Measurements from ENCODE around the gene PHLDA1.

The PHLDA1 gene

DNA sequence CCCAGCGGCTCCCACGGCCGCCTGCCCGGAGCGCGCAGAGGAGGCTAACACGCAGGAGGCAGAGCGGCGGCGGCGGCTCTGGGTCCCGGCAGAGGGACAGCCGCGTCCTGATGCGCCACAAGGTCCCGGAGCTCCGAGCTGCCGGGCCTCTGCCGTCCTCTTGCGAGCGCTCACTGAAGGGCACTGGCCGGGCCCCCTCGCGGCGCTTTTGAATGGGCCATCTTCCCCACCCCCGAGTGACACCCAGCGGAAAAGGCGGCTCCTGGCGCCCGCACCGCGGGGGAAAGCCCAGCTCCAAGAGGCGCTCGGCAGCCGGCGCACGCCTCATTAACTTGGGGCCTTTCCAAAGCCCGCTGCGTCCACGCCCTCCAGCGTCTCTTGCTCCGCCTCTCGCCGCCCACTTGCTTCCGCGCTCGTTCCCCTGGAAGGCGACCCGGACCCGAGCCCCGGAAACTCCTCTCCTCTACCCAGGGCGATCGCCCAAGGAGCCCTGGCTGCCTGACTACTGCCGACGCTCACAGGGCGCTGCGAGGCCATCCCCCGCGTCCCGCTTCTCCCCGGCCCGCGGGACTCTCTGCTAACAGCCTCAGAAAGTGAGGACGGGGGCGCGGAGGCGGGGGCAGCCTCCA is at the start of gene PHLDA1:
Gene PHLDA1, minus strand, starts transcription at position 363 of the 629 bp plus-strand sequence.
- peak; percentile 78 for DNase-seq

DNA sequence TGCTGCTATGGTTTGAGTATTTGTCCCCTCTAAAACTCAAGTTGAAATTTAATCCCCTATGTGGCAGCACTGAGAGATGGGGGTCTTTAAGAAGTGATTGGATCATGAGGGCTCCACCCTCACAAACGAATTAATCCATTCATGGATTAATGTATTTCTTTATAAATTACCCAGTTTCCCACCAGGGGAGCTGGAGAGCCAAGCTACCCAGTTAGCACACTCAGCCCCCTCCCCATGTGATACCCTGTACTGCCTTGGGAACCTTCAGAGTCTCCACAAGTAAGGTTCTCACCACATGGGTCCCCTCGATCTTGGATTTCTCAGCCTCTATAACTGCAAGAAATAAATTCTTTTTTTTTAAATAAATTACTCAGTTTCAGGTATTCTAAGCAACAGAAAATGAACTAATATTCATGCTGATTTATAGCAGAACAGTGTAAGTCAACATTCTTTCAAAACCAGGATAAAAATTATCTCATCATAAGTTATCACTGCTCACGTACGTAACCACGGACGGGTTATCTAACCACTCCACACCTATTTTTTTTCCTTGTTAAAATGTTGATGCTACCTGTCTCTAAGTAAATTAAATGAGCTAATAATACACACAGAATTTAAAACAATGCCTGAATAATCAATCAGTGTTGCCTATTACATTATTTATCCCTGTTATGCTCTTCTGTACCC is 49.3 kb upstream of the PHLDA1 start:
- no peak for DNase-seq

GRCh38 chr12:76080017-76080728 is 48.6 kb upstream of the PHLDA1 start:
- DNase-seq: no peak

- no peak for DNase-seq
Observed at GRCh38 chr12:76078748-76079147, 47.2 kb upstream of the PHLDA1 start.

DNA sequence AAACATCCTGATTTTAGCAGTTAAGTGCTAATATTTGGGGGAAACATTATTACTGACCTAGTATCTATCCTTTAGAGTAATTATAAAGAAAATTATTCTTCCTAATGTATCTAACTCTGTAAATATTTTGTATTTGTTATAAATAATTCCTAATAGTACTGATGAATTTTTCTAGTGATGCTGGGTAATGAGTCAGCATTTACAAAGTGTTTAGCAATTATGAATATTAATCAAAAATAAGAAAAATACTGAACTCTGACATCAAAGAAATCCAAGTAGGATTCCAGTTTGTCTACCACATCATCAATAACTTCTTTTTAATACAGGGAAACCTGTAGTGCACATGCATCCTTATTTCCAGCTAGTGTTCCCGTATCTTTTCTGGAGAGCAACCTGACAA is 43.9 kb upstream of the PHLDA1 start:
- no peak for DNase-seq

GRCh38 chr12:76074701-76075336 is 43.2 kb upstream of the PHLDA1 start:
- DNase-seq: no peak

GRCh38 chr12:76073561-76073960 is 42.0 kb upstream of the PHLDA1 start:
- DNase-seq: no peak

GRCh38 chr12:76072568-76072967 is 41.0 kb upstream of the PHLDA1 start:
- no peak for DNase-seq

GRCh38 chr12:76069339-76069738 is 37.8 kb upstream of the PHLDA1 start:
- no peak for DNase-seq

DNA sequence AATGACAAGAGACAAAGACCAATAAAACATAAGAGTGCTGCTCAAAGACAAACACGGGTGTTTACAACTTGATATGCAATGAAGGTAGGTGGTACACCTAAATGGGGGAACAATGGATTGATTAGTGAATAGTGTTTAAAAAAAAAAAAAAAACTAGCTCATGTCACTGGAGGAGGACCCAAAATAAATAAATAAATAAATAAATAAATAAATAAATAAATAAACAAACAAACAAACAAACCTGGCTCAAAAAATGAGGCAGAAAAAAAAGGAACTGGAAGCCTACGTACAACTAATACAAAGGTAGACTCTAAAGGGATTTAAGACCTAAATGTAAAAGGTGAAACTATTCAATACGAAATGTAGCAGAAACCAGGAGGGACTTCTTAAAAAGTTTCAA is 34.3 kb upstream of the PHLDA1 start:
- no peak for DNase-seq

GRCh38 chr12:76064904-76065303 is 33.3 kb upstream of the PHLDA1 start:
- DNase-seq: no peak

GRCh38 chr12:76060111-76060510 is 28.5 kb upstream of the PHLDA1 start:
- no peak for DNase-seq

- DNase-seq: no peak
Observed at GRCh38 chr12:76057326-76057725, 25.8 kb upstream of the PHLDA1 start.

DNA sequence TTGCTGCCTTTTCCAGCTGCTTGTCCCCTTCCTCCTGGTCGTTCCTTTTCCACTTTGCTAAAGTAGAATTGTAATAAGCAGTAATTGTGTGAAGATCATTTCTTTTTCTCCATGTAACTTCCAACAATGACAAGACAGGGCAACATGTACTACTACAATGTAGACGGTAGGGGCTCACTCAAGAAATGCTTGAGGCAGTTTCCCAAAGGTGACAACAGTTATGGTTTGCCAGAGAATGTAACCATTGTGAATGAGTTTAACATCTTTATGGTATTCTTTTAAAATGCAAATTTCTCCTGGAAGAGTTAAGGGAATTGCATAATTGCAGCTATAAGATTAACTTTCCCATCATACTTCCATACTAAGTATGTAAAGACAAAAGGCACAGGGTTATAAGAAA is 23.8 kb upstream of the PHLDA1 start:
- no peak for DNase-seq

DNA sequence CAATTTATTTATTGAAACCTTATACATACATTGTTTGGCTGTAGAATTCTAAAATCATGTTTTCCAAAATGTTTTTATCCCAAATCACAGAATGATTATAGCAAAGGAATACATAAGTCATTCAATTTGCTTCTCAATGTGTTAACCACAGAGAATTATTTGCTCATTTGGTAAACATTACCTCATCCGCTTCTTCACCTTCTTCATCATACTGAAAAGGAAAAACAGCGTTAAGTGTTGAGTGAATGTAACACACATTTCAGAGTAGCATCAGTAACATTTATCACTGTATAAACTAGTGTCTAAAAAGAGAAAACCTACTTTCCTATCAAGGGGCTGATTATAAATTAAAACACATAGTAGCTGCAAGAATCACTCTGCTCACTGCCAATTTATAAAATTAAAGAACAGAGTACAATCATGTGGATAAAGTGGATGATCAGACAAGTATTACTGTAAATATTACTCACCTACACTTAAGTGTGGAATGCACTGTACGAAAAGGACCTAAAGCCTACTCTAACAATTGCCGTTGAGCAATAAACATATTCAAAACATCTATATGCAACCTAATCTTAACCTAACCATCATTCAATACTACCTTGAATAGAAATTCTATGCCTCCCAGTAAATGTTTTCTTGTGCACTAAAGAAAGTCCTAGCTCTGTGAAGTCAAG is 18.1 kb upstream of the PHLDA1 start:
- no peak for DNase-seq

- no peak for DNase-seq
Observed at GRCh38 chr12:76047742-76048141, 16.2 kb upstream of the PHLDA1 start.

DNA sequence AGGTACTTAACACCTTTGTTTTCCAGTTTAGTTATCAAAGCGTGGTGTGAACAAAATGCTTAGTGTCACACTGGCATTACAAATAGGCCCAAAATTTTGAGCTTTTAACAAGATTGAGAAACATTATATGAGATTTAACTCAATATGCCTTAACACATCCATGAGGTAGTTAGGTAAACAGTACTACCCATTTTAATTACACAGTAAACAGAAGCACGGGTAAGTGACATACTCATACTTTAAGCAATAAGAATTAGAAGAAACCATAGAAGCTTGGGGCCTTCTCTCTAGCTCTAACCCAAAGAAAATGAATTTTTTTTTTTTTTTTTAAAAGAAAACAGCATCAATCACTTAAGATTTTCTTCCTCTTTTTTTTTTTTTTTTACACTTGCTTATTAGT is 15.5 kb upstream of the PHLDA1 start:
- no peak for DNase-seq

- no peak for DNase-seq
Observed at GRCh38 chr12:76043377-76043776, 11.8 kb upstream of the PHLDA1 start.

- no peak for DNase-seq
Observed at GRCh38 chr12:76042147-76042546, 10.6 kb upstream of the PHLDA1 start.

GRCh38 chr12:76041406-76041805 is 9.8 kb upstream of the PHLDA1 start:
- DNase-seq: no peak

GRCh38 chr12:76040461-76040860 is 8.9 kb upstream of the PHLDA1 start:
- no peak for DNase-seq

GRCh38 chr12:76038176-76038575 is 6.6 kb upstream of the PHLDA1 start:
- DNase-seq: no peak
